Activated T-cell treated with anti-CD3 and anti-CD28 coated beads for 4 hours (primary cell): Measurements from ENCODE around the gene GREB1.

ENCODE experiments used
- DNase-seq: peaks from one replicate; pipeline ENCODE4 v3.0.0-alpha.2; 2020

Gene GREB1

DNA sequence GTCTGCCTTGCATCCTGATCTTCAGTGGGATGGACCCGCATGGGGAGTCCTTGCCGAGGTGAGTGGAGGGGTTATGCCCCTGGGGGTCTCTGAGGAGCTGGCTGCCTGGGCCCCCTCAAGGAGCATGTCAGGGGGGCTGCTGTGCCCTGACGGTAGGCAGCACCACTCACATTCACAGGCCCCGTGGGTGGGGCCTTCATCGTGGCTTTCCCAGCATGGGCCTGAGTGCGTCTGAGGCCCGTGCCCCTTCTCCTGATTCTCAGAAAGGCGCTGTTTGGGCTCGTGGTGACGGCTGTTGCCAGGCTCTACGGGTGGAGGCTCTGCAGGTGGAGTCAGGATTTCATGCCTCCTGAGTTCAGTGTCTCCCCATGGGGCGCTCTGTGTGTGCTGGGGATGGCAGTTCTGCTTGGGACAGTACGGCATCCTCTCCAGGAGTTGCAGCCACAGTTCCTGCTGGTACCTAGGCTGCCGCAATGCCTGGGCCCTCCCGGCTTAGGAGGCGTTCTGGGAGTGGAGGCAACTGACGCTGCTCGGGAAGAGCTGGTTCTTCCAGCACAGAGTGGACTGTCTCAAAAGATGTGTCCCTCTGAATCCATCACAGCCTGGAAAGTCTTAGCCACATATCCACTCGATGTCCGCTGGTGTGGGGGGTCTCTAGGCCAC is 78.8 kb downstream of the GREB1 start:
- DNase-seq: no peak

- no peak for DNase-seq
These were observed 79.5 kb downstream of the GREB1 start for GRCh38 chr2:11613297-11613696.

GRCh38 chr2:11615209-11615608 is 81.4 kb downstream of the GREB1 start:
- DNase-seq: no peak

DNA sequence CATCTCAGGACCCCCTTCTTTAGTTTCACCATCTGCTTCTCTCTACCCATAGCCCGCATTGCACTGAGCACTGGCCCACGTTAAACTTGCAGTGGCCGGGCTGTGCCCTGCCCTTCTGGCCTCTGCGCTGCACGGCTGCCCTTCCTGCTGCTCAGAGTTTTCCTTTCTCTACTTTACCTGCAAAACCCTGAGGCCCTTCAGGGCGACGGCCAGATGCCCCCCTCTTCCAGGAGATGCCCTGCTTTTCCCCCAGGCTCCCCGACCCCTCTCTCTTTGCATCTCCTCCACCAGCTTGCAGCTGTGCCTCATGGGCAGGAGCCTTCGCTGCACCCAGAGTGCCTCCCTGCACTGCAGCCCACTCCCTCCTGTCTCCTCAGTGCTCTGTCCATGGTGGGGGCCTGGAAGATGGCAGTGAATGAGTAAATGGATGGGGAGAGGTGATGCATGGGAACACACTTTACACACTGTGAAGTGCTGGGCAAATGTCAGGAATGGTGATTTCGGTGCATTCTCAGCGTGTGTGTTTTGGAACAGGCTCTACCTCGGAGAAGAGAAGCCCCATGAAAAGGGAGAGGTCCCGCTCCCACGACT is 82.3 kb downstream of the GREB1 start:
- DNase-seq: no peak

DNA sequence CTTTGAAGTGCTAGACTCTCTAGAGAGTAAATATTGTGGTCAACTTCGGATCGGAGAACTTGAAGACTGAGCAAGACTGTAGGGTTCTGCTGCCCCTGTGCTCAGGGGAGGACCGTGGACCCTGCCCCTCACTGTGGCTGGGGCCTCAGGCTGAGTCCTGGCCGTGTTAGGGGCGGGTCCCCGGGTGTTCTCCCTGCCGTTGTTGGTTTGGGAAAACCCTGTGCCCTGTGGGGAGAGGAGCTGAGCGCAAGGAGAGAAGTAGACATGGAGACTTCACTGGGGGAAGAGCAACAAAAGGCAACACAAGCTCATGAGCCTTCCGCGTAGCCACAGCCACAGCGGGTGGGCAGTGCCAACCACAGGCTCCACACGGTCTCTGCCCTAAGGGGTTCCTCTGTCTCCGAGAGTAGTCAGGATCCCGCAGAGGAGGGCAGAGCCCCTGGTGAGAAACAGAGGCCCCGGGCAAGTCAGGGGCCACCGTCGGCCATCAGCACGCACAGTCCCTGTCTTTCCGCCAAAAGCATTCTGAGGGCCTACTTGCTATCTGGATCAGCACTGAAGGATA is 83.1 kb downstream of the GREB1 start:
- DNase-seq: no peak

DNA sequence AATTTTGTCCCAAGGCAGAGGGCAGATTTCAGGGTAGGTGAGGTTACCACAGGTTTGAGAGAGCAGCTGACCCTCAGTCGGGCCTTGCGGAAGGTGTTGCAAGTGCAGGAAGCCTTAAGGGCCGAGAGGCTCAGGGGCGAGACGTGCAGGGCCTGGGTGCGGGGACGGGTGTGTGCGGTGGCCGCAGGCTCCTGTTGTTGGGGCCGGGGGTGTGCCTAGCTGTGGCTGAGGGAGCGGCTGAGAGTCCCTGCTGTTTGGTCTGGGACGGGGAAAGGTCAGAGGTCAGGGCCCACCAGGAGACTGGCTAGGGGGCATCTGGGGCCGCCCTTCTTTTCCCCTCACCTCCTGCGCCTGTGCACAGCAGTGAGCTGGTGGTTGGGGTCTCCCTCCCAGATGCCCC is 83.7 kb downstream of the GREB1 start:
- no peak for DNase-seq

GRCh38 chr2:11617984-11618707 is 84.3 kb downstream of the GREB1 start:
- no peak for DNase-seq

DNA sequence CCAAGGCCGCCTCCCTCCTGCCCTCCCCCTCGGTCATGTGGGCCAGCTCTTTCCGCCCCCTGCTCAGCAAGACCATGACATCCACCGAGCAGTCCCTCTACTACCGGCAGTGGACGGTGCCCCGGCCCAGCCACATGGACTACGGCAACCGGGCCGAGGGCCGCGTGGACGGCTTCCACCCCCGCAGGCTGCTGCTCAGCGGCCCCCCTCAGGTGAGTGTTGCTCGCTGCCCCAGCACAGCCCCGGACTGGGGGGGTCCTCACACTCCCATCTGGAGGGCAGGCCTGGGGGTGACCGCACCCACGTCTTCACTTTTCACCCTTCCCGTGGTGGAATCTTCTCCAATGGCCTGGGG is 84.8 kb downstream of the GREB1 start:
- DNase-seq: no peak

- DNase-seq: no peak
These were observed 87.6 kb downstream of the GREB1 start for GRCh38 chr2:11621410-11621809.

DNA sequence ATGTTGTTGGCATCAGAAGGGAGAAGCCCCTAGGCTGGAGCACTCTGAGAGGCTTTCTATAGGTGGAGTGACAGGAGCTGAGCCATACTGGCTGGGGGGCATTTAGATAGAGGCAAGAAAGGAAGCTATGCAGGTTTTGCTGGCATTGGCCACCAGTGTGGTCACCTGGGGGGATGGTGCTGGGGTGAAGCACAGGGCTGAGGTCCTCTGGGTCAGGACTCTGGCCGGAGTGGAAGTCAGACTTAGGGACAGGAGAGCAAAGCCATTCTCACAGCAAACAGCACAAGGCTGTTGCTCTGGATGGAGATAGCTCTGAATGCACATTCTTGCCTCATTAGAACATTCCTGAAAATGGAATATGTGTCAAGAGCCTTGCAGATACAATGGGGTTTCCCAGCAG is 88.8 kb downstream of the GREB1 start:
- no peak for DNase-seq

DNA sequence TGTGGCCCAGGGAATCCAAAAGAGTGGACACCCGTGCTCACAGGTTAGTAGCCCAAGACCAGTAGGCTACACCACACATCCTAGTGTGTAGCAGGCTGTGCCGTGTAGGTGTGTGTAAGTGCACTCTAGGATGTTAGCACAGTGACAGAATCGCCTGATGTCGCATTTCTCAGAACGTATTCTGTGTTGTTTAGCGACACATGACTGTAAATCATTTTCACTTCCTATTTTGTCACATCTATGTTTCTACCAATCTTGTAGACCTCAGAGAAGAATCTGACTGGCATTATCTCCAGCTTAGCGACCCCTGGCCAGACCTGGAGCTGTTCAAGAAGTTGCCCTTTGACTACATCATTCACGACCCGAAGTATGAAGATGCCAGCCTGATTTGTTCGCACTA is 91.0 kb downstream of the GREB1 start:
- DNase-seq: no peak

DNA sequence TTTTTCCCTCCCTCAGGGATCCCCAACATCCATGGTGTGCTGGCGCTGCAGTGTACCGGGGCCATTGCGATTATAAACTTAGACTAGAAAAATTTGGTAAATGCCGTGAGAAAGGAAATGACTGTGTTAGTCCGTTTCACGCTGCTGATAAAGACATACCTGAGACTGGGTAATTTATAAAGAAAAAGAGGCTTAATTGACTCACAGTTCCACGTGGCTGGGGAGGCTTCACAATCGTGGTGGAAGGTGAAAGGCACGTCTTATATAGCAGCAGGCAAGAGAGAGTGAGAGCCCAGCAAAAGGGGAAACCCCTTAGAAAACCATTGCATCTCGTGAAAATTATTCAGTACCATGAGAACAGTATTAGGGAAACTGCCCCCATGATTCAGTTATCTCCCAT is 91.8 kb downstream of the GREB1 start:
- no peak for DNase-seq

DNA sequence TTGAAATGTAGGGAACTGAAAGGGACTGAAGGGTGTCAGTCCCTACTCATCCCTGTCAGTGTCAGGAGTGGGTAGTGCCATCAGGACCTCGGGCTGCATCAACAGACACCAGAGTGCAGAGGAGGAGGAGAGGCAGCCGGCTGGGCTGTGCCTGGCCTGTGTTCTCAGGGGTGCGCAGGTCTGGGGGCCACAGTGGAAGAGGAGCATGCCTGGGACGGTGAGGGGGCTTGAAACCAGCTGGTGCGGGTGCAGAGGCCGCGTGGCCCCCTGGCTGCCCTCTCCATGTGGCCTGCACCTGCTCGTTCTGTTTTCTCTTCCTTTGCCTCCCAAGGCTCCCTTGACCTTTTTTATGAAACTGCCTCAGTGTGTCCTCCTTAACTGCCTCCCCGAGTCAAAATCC is 94.8 kb downstream of the GREB1 start:
- no peak for DNase-seq

GRCh38 chr2:11629215-11629614 is 95.4 kb downstream of the GREB1 start:
- DNase-seq: no peak

GRCh38 chr2:11629851-11630250 is 96.0 kb downstream of the GREB1 start:
- DNase-seq: no peak

DNA sequence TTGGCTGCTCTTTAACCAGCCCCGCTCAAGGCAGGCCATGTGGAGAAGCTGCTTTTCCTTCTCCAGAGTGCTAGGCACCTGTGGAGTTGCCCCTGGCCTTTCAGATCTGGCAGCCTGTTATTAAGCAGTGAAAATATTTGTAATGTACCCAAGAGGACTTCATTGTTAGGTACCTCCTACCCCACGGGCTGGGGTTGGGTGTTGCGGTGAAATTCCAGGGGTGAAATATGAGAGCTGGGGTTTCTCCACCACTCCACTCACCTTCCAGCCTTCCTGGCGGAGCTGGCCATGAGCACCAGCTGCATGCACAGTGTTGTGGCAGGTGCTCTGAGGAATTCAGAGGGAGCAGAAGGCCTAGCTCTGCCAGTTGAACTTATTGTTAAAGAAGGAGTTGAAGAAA is 97.0 kb downstream of the GREB1 start:
- DNase-seq: no peak

DNA sequence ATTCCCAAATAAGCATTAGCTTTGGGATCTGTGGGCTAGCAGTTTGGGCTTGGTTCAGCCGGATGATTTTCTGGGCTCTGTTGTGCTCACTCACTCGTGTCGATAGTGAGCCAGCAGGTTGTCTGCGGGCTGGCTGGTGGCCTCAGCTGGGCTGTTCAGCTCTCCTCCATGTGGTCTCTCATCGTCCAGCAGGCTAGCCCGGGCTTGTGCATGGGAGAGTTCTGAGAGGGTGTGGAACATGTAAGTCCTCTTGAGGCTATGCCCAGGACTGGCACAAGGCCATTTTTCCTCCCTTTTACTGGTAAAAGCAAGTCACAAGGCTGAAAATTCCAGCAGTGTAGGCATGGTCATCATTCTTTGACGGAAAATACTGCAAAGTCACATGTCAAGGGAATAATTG is 97.6 kb downstream of the GREB1 start:
- no peak for DNase-seq

DNA sequence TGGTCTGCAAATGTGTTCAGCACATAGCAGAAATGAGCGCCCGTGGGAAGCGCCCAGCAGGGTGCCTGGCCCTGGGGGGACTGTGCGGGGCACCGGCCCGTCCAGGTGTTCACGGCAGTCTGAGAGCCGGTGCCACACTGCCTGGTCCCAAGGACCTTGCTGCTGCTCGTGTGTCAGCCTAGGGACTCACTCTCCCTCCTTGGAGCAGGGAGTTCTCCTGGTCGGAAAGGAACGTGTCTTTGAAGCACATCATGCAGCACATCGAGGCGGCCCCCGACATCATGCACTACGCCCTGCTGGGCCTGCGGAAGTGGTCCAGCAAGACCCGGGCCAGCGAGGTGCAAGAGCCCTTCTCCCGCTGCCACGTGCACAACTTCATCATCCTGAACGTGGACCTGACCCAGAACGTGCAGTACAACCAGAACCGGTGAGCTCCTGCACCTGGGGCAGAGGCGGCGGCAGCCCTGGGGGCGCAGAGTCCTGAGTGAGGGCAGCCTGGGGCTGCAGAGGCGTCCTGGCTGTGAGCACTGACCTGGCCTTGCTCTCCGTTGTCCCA is 100.2 kb downstream of the GREB1 start:
- DNase-seq: no peak

DNA sequence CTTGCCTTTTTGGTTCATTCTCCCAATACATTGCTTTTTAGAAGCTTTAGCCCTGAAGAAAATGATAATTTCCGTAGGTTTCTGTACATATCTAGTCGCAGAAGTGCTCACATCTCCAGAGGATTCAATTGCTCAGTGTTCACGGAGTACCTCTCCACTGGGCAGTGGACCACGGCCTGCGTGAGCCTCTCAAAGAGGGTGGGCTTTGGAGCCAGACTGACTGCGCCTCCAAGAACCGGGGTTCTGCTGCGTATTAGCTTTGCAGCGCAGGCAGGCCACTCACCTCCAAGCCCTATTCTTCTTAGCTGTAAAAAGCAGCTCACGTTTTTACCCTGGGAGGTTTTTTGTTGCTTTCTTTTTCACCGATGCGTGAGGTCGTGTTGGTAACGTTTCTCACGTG is 100.7 kb downstream of the GREB1 start:
- DNase-seq: no peak

DNA sequence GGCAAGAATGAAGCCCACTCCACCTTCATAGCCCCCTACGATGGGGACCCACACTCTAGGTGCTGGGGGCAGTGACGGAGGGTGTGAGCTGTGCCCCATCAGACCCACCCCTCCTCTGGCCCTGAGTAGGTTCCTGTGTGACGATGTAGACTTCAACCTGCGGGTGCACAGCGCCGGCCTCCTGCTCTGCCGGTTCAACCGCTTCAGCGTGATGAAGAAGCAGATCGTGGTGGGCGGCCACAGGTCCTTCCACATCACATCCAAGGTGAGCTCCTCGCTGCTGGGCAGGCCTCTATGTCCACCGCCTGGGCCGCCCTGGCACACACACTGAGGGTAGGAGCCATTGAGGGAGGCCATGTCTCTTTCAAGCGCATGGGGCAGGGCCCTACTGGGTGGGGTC is 101.3 kb downstream of the GREB1 start:
- no peak for DNase-seq

DNA sequence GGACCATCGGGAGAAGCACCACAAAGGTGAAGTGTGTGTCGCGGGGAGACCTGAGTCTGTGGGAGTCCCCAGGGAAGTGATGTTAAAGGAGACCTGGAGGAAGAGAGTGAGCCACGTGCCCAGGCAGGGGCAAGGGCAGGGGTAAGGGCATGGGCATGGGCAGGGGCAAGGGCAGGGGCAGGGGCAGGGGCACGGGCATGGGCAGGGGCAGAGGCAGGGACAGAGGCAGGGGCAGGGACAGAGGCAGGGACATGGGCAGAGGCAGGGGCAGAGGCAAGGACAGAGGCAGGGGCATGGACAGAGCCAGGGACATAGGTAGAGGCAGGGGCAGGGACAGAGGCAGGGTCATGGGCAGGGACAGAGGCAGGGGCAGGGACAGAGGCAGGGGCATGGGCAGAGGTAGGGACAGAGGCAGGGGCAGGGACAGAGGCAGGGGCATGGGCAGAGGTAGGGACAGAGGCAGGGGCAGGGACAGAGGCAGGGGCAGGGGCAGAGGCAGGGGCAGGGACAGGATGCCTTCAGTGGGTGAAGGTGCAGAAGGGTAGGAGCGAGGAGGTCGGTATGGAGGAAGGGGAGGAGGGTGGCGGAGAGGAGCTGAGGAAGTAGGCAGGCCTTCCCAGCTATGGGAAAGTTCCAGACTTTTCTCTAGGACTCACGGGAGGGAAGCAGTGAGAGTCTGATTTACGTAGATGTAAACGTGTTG is 102.9 kb downstream of the GREB1 start:
- DNase-seq: no peak

- DNase-seq: no peak
These were observed 103.7 kb downstream of the GREB1 start for GRCh38 chr2:11637546-11637945.

DNA sequence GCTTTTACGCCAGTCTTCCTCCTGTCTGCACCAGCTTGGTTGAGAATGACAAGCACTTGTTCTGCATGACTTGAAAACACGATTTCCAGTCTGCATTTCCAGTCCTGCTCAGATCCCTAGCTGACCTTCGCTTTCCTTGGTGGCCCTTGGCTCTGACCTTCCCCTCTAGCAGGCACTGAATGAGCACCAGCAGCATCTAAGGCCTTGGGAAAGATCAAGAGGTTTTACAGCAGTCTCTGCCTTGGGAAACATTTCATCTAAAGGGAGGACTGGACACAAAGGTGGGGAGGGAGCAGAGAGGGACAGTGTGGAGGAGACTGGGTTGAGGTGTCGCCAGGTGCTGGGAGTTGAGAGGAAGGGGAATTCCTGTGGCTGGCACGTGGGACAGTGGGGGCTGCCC is 105.7 kb downstream of the GREB1 start:
- DNase-seq: no peak
